PC-3 (cell line): ENCODE results near the gene FAM24B. TPM values are rescaled to one million over a fixed set of nuclear protein-coding genes. Genes with fewer than 3 reads are reported as not detected.
"Not testable (repeated sequence)": the region's sequence is repeated elsewhere in the genome, so short reads cannot be mapped to it uniquely, and the experiment has no call there.

Experiments used
- ATAC-seq: fragments of 200-7000 bp; cut with Tn5 transposase; 2 replicates; pipeline ENCODE4 v1.9.1; 2020; ENCODE audit warnings: mild to moderate bottlenecking, moderate library complexity
- BruUV-seq: library from RNA; stranded (reverse); fragments of 400-500 nt; replicated peaks from 2 replicates; lab custom pipeline; 2021; lab: Mats Ljungman, UMichigan
- CTCF ChIA-PET: fragments of 300-600 bp; sonication (Branson Sonifier 250); formaldehyde crosslinking; loops from one replicate; lab custom pipeline; 2022; ENCODE audit warnings: antibody characterized with exemption; lab: Charles Lee
- POLR2A ChIA-PET: fragments of 300-600 bp; sonication (Branson Sonifier 250); formaldehyde crosslinking; loops from one replicate; lab custom pipeline; 2022; ENCODE audit warnings: antibody characterized with exemption; ENCODE audit not compliant: unreplicated experiment; lab: Charles Lee
- DNase-seq: peaks from one replicate; pipeline ENCODE4 v3.0.0-alpha.2; 2015
- H2AFZ ChIP-seq: fragments of 300-600 bp; sonication (generic); 2 replicates; pipeline ENCODE4 v1.6.0; 2016; ENCODE audit warnings: antibody characterized with exemption, low read length
- H3F3A ChIP-seq: fragments of 300-600 bp; sonication (generic); one replicate; pipeline ENCODE4 v1.6.0; 2017; ENCODE audit warnings: antibody characterized with exemption, low read length, control low read depth, mild to moderate bottlenecking; ENCODE audit not compliant: unreplicated experiment
- H3K27ac ChIP-seq: fragments of 300-600 bp; sonication (generic); 2 replicates; pipeline ENCODE4 v1.5.1; 2016; ENCODE audit warnings: mild to moderate bottlenecking, low read length
- H3K27me3 ChIP-seq: fragments of 300-600 bp; sonication (generic); 2 replicates; pipeline ENCODE4 v1.6.1; 2016; ENCODE audit warnings: low read length, mixed read lengths
- H3K36me3 ChIP-seq: fragments of 300-600 bp; sonication (generic); 2 replicates; pipeline ENCODE4 v1.6.1; 2016; ENCODE audit warnings: low read depth, mixed run types, low read length, mixed read lengths
- H3K4me1 ChIP-seq: fragments of 300-600 bp; sonication (generic); 2 replicates; pipeline ENCODE4 v1.5.1; 2016; ENCODE audit warnings: low read length; ENCODE audit not compliant: insufficient read depth
- H3K4me2 ChIP-seq: fragments of 300-600 bp; sonication (generic); 2 replicates; pipeline ENCODE4 v1.6.0; 2016; ENCODE audit warnings: low read length
- H3K4me3 ChIP-seq: fragments of 300-600 bp; sonication (generic); 2 replicates; pipeline ENCODE4 v1.5.1; 2016; ENCODE audit warnings: mild to moderate bottlenecking, low read length, mixed read lengths
- H3K79me2 ChIP-seq: fragments of 300-600 bp; sonication (generic); 2 replicates; pipeline ENCODE4 v1.6.1; 2017; ENCODE audit warnings: low read length, mixed read lengths
- H3K9ac ChIP-seq: fragments of 300-600 bp; sonication (generic); 2 replicates; pipeline ENCODE4 v1.6.0; 2016; ENCODE audit warnings: mild to moderate bottlenecking, low read length
- H3K9me2 ChIP-seq: fragments of 300-600 bp; sonication (generic); replicated peaks from 2 replicates; pipeline ENCODE4 v1.6.1; 2016; ENCODE audit warnings: mixed run types, low read length, mixed read lengths
- H3K9me3 ChIP-seq: fragments of 300-600 bp; sonication (generic); 2 replicates; pipeline ENCODE4 v1.6.1; 2016; ENCODE audit warnings: low read length, mixed read lengths
- H4K20me1 ChIP-seq: fragments of 300-600 bp; sonication (generic); 2 replicates; pipeline ENCODE4 v1.6.1; 2016; ENCODE audit warnings: low read length, mixed read lengths
- EZH2 ChIP-seq: fragments of 300-600 bp; sonication (generic); IDR thresholded peaks from one replicate; pipeline ENCODE4 v1.6.1; 2017; ENCODE audit warnings: antibody characterized with exemption, mild to moderate bottlenecking, low read length; ENCODE audit not compliant: unreplicated experiment
- EZH2phosphoT487 ChIP-seq: fragments of 300-600 bp; sonication (generic); IDR thresholded peaks from 2 replicates; pipeline ENCODE4 v1.6.1; 2018; ENCODE audit warnings: mild to moderate bottlenecking, antibody characterized with exemption, low read length, borderline replicate concordance
- intact Hi-C: fragments of 100-400 bp; cut with micrococcal nuclease; formaldehyde crosslinking; loops from 2 replicates; pipeline ENCODE4 v1.9.0; 2023
- total RNA-seq: library from RNA; depleted of rRNA; stranded (reverse); fragments of >200 nt; gene quantifications from 2 replicates; pipeline ENCODE4 v1.2.3, GENCODE V29; 2014
- TF ChIP-seq, protein P1 (sequence below): fragments of 300-600 bp; sonication (generic); conservative IDR thresholded peaks from 2 replicates; pipeline ENCODE4 v1.5.1; 2017; ENCODE audit warnings: antibody characterized with exemption, low read depth, mild to moderate bottlenecking, low read length

The FAM24B gene
- total RNA-seq, 1 experiment from 2014 or later: 5.2 TPM

DNA sequence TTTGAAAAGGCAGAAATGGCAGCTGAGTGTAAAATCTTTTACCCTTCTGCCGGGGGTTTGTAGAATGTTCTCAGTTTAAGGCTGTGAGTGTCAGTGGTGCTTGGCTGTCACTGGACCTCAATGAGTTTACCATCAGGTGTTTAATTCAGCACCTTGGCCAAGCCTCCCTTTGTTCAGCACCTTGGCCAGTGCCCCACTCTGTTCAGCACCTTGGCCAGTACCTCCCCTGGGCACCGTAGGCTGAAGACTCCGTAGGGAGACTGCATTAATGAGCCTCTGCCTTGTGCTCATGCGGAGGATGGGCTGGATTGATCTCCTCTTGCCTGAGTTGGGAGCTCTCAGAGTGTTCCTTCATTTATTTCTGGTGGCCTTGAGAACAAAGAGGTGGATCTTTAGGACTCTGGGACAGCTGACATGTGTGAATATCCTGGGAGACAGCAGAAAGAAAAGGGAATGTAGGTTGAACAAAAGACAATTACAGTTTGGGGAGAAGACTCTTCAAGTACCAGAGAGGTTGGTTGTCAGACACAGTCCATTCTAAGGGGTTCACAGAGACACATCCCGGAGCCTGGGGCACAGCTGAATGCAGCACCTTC is 32.6 kb upstream of the FAM24B start:
- Histone ChIP-seq H3K9me3 (no peaks in the 10 kb centered on the region), H3K27me3 (no peaks in the 10 kb centered on the region), H3K4me3 (no peak overlapping the region), H3K9me2 (no peaks in the 10 kb centered on the region), H3K36me3 (no peaks in the 10 kb centered on the region), H4K20me1 (no peaks in the 10 kb centered on the region), H3K4me2 (no peak overlapping the region), H3K4me1 (no peaks in the 10 kb centered on the region), H2AFZ (no peak overlapping the region), H3K9ac (no peak overlapping the region), H3K27ac (no peak overlapping the region), H3K79me2 (no peaks in the 10 kb centered on the region), H3F3A (no peaks in the 10 kb centered on the region)
- POLR2A ChIA-PET: no interaction called here
- no TSS peak for BruUV-seq
- intact Hi-C loops: no loop called here
- TF ChIP-seq, protein P1, sequence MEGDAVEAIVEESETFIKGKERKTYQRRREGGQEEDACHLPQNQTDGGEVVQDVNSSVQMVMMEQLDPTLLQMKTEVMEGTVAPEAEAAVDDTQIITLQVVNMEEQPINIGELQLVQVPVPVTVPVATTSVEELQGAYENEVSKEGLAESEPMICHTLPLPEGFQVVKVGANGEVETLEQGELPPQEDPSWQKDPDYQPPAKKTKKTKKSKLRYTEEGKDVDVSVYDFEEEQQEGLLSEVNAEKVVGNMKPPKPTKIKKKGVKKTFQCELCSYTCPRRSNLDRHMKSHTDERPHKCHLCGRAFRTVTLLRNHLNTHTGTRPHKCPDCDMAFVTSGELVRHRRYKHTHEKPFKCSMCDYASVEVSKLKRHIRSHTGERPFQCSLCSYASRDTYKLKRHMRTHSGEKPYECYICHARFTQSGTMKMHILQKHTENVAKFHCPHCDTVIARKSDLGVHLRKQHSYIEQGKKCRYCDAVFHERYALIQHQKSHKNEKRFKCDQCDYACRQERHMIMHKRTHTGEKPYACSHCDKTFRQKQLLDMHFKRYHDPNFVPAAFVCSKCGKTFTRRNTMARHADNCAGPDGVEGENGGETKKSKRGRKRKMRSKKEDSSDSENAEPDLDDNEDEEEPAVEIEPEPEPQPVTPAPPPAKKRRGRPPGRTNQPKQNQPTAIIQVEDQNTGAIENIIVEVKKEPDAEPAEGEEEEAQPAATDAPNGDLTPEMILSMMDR: no peak
- no peak for TF ChIP-seq EZH2phosphoT487
- no peak for TF ChIP-seq EZH2
- ATAC-seq: peak; percentile 67
- CTCF ChIA-PET: no interaction called here
- DNase-seq: peak; percentile 65

DNA sequence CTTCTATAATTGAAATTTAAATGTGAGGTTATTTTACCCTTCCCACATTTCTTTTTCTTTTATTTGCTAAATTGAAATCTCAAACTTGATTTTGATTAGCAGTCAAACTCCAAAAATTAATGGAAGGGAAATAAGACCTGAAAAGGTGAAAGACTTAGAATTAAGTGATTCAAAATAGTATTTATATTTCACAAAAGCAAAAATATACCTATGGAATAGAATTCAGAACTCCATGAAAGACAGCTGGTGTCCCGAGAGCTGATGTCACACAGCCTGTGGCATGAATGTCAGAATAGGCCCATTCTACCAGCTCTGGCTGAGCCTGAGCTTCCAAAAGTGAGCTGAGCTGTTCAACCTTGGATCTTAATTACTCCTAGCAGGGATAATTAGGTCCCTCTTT is 30.9 kb upstream of the FAM24B start, which contains the start of gene FAM24A:
Gene FAM24A (plus strand): TSS at position 301 of the 400 bp plus-strand sequence. CDS start 1,025 bp downstream, outside the sequence.
- DNase-seq (no peak), ATAC-seq (no peak)
- ChIA-PET POLR2A (interaction anchor here (0.7 kb wide), 1 partner anchor 859 kb away, joined by 3 read pairs; no protein-coding TSS in a partner anchor), CTCF (no interaction called here)
- Histone ChIP-seq H3K4me1 (no peaks in the 10 kb centered on the region), H2AFZ (no peak within 1 kb of the TSS), H3K4me2 (no peak within 1 kb of the TSS), H3F3A (no peaks in the 10 kb centered on the region), H3K9me3 (no peaks in the 10 kb centered on the region), H3K36me3 (no peaks in the 10 kb centered on the region), H3K79me2 (no peaks in the 10 kb centered on the region), H3K27ac (no peak within 1 kb of the TSS), H3K4me3 (no peak within 1 kb of the TSS), H3K27me3 (no peaks in the 10 kb centered on the region), H3K9ac (no peak within 1 kb of the TSS), H3K9me2 (no peaks in the 10 kb centered on the region), H4K20me1 (no peaks in the 10 kb centered on the region)
- BruUV-seq: no TSS peak
- intact Hi-C loops: no loop called here
- TF ChIP-seq EZH2: no peak
- TF ChIP-seq, protein P1: no peak
- no peak for TF ChIP-seq EZH2phosphoT487

DNA sequence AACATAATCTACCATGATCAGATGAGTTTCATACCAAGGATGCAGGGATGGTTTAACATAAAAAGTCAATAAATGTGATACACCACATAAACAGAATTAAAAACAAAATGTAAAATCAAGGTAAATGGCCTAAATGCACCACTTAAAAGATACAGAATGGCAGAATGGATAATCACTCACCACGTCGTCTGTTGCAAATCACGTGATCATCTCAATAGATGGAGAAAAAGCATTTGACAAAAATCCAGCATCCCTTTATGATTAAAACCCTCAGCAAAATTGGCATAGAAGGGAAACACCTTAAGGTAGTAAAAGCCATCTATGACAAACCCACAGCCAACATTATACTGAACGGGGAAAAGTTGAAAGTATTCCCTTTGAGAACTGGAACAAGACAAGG is 24.5 kb upstream of the FAM24B start:
- H3K9me2 ChIP-seq, H3K4me2 ChIP-seq, H3K4me1 ChIP-seq, H3K27me3 ChIP-seq, H3K79me2 ChIP-seq, H3K9ac ChIP-seq, intact Hi-C loops, POLR2A ChIA-PET, H4K20me1 ChIP-seq, DNase-seq, H3K36me3 ChIP-seq, ATAC-seq, H2AFZ ChIP-seq, H3K4me3 ChIP-seq, H3F3A ChIP-seq, H3K27ac ChIP-seq, H3K9me3 ChIP-seq, CTCF ChIA-PET, BruUV-seq: not testable (repeated sequence)
